NAMALWA (cell line): ENCODE results near the gene CRB3.

ENCODE experiments used
- DNase-seq: peaks from one replicate; pipeline ENCODE4 v3.0.0-alpha.2; 2015; ENCODE audit warnings: low spot score

CRB3 gene

DNA sequence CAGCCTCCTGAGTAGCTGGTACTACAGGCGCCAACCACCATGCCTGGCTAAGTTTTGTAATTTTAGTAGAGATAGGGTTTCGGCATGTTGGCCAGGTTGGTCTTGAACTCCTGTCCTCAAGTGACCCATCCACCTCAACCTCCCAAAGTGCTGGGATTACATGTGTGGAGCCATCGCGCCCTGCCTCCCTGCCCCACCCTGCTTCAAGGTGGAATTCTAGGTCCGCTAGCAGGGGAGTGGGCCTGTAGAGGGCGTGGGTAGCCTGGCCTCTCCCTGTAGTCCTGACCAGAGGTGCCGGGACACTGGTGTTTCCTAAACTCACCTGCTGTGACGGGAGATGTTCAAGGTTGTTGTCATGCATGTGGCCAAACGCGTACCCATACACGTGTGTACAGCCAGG lies 30.9 kb upstream of the CRB3 start:
- no peak for DNase-seq

DNA sequence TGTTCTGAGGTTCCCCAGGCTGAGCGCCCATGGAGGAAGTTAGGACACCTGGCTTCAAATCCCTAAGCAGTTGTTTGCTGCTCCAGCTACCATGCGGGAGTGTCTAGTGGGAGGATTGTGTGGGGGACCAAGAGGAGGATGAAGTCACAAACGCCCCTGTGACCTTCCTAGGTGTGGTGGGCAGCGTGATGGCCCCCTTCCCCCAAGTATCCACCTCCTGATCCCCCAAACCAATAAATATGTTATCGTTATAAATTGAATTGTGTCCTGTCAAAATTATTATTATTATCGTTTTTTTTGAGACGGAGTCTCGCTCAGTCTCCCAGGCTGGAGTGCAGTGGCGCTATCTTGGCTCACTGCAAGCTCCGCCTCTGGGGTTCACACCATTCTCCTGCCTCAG lies 30.4 kb upstream of the CRB3 start, which contains the start of gene SLC25A41:
Gene SLC25A41, minus strand, starts transcription at position 101 of the 400 bp plus-strand sequence. Its CDS starts 70 bp downstream, at position 31.
- DNase-seq = no peak

- DNase-seq = no peak
Observed at GRCh38 chr19:6439743-6440142, 24.3 kb upstream of the CRB3 start.

- DNase-seq = no peak
Observed at GRCh38 chr19:6440905-6441304, 23.2 kb upstream of the CRB3 start.

DNA sequence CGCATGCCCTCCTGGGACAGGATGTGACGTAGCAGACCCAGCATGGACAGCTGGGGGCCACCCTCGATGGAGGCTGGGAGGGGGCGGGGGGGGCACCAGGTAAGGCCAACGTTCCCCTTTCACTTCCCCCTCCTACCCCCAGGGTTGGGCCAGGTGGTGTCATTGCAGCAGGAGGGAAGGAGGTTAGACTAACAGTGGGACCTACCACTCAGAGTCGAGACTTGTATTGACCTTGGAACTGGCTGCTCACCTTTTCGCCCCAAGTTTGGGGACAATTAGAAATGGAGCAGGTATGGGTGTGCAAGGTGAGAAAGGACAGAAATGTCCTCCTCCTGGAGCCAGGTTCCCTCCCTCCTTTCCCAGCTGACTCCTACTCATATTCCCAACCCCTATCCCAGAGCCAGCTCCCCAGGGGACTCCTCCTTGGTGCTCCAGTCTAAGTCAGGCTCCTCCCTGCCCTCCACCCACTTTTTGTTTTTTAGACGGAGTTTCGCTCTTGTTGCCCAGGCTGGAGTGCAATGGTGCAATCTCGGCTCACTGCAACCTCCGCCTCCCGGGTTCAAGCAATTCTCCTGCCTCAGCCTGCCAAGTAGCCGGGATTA lies 21.9 kb upstream of the CRB3 start:
- DNase-seq = no peak

DNA sequence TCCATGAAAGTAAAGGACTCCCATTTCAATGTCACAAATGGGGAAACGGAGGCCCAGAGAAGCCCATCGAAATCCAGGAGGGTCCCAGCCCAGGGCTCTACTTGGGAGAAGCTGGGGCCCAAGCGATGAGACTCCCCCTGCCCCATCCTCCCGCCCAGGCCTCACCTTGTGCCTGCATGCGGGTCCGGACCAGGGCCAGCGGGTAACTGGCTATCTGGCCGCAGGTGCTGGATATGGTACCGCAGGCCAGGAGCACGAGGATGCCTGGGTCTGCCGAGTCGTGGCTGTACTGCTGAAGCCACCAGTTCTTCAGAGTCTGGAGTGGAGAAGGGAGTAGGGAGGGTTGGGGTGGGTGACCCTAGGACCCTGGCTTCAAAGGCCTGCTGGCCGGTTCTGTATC lies 20.1 kb upstream of the CRB3 start:
- DNase-seq = no peak

- no peak for DNase-seq
Observed at GRCh38 chr19:6446452-6446851, 17.6 kb upstream of the CRB3 start.

- DNase-seq = no peak
Observed at GRCh38 chr19:6448045-6448444, 16.0 kb upstream of the CRB3 start.

- DNase-seq = no peak
Observed at GRCh38 chr19:6450166-6450565, 13.9 kb upstream of the CRB3 start.

- no peak for DNase-seq
Observed at GRCh38 chr19:6451583-6452222, 12.4 kb upstream of the CRB3 start.

- no peak for DNase-seq
Observed at GRCh38 chr19:6452223-6452614, 11.9 kb upstream of the CRB3 start.

GRCh38 chr19:6452899-6453298 lies 11.2 kb upstream of the CRB3 start:
- DNase-seq = no peak

GRCh38 chr19:6453951-6454565 lies 10.0 kb upstream of the CRB3 start:
- DNase-seq = no peak

GRCh38 chr19:6455924-6456323 lies 8.1 kb upstream of the CRB3 start:
- no peak for DNase-seq

DNA sequence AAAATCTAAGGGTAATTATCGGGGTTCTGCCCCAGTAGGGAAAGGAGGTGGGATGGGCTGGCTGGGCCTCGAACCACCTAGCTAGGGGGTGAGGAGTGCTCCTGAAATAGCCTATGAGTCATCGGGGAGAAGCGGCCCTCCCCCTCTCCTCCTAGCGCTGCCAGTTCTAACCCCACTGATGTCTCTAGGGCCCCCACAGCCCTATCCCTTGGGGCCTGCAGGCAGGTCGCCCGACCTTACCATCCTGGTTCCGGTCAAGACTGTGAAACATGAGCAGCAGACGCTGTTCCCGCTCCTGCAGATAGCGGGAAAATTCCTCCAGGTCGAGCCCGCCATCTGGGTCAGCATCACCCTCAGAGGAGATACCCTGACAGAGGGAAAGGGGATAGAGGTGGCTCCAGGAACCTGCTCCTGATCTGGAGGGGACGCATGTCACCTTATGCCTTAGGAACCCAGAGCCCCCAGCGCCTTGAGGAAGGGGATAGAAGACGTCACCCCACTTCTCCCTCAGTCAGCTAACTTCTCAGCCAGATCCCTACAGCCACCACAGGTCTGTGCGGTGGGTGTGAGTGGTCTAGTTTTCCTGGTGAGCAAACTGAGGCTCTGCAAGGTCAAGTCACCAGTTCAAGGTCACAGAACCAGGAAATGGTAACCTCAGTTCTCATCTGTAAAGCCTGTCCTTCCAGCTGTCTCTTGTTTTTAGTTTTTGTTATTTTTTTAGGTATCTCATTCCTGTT lies 5.9 kb upstream of the CRB3 start:
- DNase-seq = no peak

DNA sequence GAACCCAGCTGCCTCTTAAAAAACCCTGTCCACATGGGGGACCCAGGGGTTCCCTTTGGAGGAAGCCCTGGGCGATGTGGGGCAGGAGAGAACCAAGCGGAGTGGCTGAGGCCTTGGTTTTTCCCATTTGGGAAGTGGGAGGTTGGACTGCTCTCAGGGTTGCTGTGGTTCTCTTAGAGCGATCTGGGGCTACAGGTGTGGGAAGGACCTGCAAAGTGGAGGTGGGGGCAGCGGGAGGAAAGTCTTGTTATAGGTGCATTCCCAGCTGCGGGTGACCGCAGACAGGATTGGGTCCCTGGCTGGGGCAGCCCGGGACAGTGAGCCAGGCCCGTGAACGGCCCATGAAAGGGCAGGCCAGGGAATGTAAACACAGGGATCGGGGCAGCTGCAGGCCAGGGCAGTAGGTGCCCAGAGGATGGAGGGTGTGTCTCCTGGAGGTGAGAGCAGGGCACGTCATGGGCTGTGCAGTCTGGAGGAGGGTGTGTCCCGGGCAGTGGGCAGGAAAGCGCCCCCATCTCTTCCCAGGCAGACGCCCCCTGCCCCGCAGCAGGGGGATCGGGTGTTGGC lies 5.3 kb upstream of the CRB3 start:
- DNase-seq = no peak

- DNase-seq = peak; percentile 76
Observed at GRCh38 chr19:6459262-6460098, 4.6 kb upstream of the CRB3 start, which contains the start of gene SLC25A23. Gene SLC25A23 (minus strand): TSS chr19:6459792. CDS start chr19:6459628, 164 bp downstream.

- DNase-seq = peak; percentile 98
Observed at GRCh38 chr19:6460099-6460884, 3.8 kb upstream of the CRB3 start.

DNA sequence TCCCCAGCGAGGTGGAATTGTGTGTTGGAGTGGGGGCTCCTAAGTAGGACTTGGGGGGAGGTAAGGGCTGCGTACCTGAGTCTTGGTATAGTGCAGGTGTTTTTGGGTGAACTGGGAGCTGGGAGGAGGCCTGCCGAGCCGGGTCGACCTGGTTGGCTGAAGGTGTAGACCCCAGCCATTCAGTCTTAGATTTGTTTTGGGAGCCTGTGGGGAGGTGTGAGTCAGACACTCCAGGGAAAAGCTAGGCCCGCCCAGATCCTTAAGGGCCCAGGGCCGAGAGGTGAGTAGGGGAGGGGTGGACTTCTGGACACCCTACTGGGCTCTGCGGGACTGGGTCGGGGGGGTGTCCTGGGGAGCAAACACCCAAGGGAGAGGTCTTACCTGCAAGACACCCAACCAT lies 935 bp downstream of the CRB3 start:
- no peak for DNase-seq

- no peak for DNase-seq
Observed at GRCh38 chr19:6465663-6466062, 1.6 kb downstream of the CRB3 start.
